ENCODE measurements around the gene MAPK7.

Gene MAPK7

DNA sequence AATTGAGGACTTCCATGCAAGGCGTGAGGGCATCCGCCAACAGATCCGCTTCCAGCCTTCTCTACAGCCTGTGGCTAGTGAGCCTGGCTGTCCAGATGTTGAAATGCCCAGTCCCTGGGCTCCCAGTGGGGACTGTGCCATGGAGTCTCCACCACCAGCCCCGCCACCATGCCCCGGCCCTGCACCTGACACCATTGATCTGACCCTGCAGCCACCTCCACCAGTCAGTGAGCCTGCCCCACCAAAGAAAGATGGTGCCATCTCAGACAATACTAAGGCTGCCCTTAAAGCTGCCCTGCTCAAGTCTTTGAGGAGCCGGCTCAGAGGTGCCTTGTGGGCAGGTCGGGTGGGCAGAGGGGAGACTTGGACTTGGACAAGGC lies 3.1 kb downstream of the MAPK7 start:
- DNase-seq (ENCODE audit: low spot score), result no peak

- no peak for DNase-seq (ENCODE audit: low spot score)
Observed at GRCh38 chr17:19381741-19382444, 3.6 kb downstream of the MAPK7 start.

DNA sequence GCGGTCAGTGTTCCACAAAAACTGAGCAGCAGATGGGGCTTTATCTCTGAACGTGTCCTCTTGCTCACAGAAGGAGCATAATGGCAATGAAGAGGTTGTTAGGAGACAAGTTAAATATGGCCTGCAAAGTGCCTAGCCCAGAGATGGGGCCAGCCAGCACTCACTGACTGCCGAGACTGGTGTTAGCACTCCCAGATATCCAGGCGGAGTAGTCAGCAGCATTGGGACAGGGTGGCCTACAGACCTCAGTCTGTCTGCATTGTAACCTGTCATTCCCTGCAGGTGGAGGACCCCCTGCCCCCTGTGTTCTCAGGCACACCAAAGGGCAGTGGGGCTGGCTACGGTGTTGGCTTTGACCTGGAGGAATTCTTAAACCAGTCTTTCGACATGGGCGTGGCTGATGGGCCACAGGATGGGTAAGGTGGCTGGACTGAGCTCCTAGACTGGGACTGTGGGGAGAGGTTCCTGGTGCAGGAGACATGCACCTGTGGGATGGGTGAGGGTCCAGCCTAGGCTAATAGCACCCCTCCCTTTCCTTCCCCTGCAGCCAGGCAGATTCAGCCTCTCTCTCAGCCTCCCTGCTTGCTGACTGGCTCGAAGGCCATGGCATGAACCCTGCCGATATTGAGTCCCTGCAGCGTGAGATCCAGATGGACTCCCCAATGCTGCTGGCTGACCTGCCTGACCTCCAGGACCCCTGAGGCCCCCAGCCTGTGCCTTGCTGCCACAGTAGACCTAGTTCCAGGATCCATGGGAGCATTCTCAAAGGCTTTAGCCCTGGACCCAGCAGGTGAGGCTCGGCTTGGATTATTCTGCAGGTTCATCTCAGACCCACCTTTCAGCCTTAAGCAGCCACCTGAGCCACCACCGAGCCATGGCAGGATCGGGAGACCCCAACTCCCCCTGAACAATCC lies 4.5 kb downstream of the MAPK7 start:
- no peak for DNase-seq (ENCODE audit: low spot score)

- DNase-seq (ENCODE audit: low spot score), result no peak
Observed at GRCh38 chr17:19383681-19384470, 5.6 kb downstream of the MAPK7 start.

DNA sequence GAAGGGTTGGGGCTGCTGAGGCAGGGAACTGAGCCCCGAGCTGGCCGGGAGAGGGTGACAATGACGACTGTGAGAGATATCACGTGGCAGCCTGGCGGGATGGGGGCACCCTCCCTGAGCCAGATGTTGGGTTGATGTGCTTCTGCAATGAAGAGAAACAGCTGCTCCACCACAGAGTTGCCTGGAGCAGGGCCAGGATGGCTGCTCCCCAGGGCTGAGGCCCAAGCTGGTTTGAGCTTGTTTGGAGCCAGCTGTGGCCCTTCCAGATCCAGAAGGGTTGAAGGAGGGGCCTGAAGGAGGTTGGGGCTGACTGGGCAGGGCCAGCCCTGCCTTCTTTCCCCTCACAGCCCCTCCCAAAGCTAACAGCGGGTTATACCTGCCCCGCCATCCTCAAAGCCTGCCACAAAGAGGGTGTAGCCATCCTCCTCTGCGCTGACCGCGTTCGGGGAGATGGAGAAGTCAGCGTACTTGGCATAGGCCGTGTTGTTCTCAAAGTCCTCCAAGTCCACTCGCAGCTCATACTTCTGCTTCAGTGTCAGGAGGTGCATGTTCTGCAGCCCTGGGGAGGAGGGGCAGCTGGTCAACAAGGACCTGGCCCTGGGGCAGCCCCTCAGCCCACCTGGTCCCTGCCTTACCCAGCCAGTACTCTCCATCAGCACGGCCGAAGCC lies 6.6 kb downstream of the MAPK7 start:
- peak; percentile 88 for DNase-seq (ENCODE audit: low spot score)

- no peak for DNase-seq (ENCODE audit: low spot score)
Observed at GRCh38 chr17:19385521-19385983, 7.3 kb downstream of the MAPK7 start.

- no peak for DNase-seq (ENCODE audit: low spot score)
Observed at GRCh38 chr17:19386051-19386929, 8.0 kb downstream of the MAPK7 start.

DNA sequence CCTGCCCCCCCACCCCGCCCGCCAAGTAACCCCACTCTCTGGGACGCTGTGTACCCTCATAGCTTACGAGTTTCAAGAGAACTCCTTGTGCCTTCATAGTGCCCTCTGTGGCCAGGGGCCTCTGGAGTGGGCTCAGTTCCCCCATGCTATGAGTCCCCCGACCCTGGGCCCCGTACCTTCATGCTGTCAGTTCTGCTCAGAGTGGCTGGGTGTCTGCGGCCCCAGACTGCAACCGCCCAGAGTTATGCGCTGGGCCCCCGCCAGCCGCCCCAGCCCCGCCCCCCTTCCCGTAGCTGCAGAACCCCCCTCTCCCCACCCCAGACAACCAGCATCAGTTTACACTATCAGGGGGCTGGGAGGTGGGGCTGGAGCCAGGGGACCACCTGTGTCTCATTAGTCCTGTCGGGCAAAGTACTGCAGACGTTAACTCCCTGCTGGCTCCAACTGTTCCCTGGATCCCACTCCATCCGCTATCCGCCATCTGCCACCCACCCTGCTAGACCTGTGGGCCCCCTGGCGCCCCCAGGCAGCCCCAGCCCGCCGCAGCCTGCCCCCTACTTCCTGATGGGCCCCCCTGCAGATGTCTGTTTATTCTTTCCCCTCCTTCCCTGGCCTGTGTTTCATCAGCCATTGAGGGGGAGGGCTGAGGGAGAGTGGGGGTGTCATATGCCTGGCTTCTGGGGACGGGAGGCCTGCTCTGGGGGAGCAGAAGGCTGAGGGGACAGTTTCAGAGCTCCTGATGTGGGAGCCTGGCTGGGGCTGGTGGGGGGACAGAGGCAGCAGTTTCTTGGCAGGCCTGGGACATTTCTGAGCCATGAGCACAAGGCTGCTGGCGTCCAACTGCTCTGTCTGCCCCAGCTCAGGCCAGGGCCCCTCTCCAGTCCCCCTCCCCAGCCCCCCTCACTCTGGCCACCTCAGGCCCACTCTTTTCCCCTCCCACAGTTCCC lies 8.9 kb downstream of the MAPK7 start, which contains the start of gene MFAP4:
Gene MFAP4, minus strand, starts transcription at position 217 of the 947 bp plus-strand sequence. Its CDS starts 35 bp downstream, at position 182.
- peak; percentile 67 for DNase-seq (ENCODE audit: low spot score)

GRCh38 chr17:19387921-19388521 lies 9.7 kb downstream of the MAPK7 start:
- no peak for DNase-seq (ENCODE audit: low spot score)

GRCh38 chr17:19388791-19389785 lies 10.8 kb downstream of the MAPK7 start:
- no peak for DNase-seq (ENCODE audit: low spot score)

DNA sequence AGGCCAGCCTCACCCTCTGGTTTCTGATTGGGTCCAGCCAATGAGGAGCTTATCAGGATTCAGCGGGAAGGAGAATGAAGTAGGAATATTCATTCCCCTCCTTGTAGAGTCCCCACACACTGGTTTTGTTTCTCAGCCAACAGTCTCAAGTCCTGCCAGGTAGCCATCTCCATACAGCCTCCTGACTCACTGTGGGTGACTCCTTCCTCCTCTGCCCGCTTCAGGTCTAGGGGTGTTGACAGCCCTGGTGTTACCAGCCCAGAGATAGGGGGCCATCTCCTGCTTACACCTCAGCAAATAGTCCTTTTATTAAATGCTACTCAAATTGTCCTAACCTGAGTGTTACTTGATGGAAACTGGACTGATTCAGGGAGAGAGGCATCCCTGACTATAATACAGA lies 12.7 kb downstream of the MAPK7 start:
- no peak for DNase-seq (ENCODE audit: low spot score)

DNA sequence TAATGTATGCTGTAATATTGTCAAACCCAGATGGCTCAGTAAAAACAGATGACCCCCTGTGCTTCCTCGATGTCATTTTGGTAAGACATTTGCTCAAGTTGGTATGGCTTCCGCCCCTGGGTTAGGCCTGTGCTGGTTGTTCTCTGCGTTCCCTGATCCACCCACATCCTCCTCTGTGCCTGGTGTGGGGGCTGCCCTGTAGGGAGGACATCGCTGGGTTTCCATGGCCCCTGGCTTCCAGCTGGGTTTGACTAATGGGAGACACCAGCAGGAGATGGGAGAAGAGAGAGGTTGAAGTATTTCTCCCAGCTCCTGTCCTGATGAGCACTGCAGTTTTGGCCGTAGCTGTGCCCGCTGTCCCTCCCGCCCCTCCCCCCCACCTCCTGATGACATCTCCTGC lies 13.1 kb downstream of the MAPK7 start:
- DNase-seq (ENCODE audit: low spot score), result no peak

- no peak for DNase-seq (ENCODE audit: low spot score)
Observed at GRCh38 chr17:19392303-19392702, 14.0 kb downstream of the MAPK7 start.

DNA sequence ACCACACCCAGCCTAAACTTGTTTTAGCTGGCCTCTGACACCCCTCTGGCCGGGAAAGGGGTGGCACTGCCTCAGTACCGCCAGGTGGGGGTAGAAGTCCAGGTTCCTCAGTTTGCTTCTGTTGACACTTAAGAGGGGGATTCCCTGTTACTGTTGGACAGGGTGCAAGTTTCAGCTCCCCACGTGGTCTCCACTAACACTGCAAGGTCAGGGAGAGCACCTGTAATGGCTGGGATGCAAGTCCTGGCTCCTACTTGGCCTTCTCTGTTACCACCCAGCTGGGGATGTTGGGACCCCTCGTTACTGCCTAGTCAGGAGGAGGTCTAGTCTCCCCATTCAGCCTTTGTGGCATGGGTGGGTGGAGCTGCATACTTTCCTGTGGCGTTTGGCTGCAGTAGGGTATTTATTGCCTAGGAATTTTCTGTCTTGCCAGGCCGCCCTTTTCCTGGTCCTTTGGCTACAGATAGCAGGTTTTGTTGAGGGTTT lies 19.3 kb downstream of the MAPK7 start:
- no peak for DNase-seq (ENCODE audit: low spot score)

DNA sequence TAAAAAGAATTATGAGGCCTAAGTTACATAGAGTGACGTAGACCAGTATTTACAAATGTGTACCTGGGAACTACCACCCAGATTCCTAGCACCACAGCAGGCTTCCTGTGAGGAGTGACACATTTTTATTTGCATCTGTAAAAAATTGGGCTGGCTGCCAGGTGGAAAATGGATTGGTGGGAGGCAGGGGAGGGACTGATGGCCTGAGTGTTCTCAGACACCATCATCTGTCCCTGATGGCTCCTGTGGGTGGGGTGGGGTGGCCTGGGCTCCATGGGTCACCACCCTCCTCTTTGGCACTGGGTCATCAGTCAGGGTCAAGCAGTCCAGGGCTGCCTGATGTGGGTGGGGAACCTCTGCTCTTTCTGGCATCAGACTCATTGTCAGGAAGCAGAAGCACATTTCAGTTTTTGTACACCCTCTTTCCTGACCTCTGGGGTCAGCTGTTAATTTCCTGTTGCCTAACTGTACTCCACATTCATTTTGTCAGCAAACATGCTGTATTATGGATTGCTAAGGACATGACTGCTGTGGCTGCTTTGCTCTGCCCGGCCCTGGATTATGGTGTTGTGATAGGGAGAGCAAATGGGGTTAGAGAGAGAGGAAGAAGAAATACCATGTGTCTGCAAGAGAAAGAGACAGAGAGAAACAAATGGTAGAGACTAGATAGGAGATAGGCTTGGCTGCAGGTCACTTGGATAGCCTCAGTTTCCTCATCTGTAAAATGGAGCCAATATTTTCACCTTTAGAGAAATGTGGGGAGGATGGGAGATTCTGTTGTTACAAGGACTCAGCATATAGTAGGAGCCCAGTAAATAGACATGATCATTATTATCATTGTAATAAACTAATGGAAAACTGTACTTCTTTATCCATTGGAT lies 20.2 kb downstream of the MAPK7 start:
- no peak for DNase-seq (ENCODE audit: low spot score)

DNA sequence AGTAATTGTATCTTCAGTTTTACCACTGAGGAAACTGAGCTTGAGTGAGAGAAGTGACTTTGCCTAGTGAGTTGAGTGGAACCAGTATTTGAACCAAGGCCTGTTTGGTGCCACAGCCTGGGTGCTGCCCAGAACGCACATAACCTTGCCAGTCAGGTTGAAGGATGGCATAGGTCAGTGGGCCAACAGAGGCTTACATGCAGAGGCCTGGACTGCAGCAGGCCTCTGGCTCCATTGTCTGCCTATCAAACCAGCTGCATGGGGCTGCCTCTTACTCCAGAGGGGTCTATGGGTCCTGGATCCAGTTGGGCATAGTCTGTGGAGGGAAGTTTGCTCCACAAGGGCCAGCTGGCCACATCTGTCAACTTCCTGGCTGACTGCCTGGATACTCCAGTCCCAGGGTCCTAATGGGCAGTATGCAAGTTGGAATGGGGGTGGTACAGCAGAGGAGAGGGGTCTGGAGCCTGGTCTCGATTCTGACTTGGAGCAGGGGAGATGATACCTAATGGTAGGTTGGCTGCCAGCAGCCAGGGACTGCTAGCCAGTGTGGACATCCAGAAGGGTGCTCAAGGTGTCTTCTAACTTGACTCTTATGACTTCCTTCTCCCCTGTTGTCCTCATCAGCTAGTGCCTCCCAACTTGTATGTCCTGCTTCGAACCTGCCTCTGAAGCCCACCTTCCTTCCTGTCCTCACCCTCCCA lies 21.6 kb downstream of the MAPK7 start:
- DNase-seq (ENCODE audit: low spot score), result no peak

Measured in Ammon's horn (tissue), 1 donor.